ENCODE results near the gene GLIS1.

The GLIS1 gene

GRCh38 chr1:53639251-53639763, 99.7 kb downstream of the GLIS1 start:
- TF ChIP-seq POLR2A (IDR thresholded peaks at IDR 0.05; ENCODE audit: extremely low read depth, insufficient read length), result no peak
- DNase-seq (ENCODE audit: low read depth), result no peak
- H3K4me3 ChIP-seq (ENCODE audit: low read depth, low read length), result no peak overlapping the region

GRCh38 chr1:53638360-53639035, 100.5 kb downstream of the GLIS1 start:
- no peak overlapping the region for H3K4me3 ChIP-seq (ENCODE audit: low read depth, low read length)
- peak; percentile 13 for DNase-seq (ENCODE audit: low read depth)
- TF ChIP-seq CTCF (IDR thresholded peaks at IDR 0.05; ENCODE audit: low read depth, low read length) (no peak), MYC (IDR thresholded peaks at IDR 0.05; ENCODE audit: low read depth, low read length) (no peak), MAX (IDR thresholded peaks at IDR 0.05; ENCODE audit: low read depth, low read length) (no peak), POLR2A (IDR thresholded peaks at IDR 0.05; ENCODE audit: extremely low read depth, insufficient read length) (no peak)

GRCh38 chr1:53637511-53638359, 101.2 kb downstream of the GLIS1 start:
- DNase-seq (ENCODE audit: low read depth), result peak; percentile 85
- H3K4me3 ChIP-seq (ENCODE audit: low read depth, low read length), result no peak overlapping the region
- TF ChIP-seq MAX (IDR thresholded peaks at IDR 0.05; ENCODE audit: low read depth, low read length) (peak; percentile 96), MYC (IDR thresholded peaks at IDR 0.05; ENCODE audit: low read depth, low read length) (peak; percentile 96), CTCF (IDR thresholded peaks at IDR 0.05; ENCODE audit: low read depth, low read length) (no peak), POLR2A (IDR thresholded peaks at IDR 0.05; ENCODE audit: extremely low read depth, insufficient read length) (no peak)

- DNase-seq (ENCODE audit: low read depth), result no peak
- TF ChIP-seq MYC (IDR thresholded peaks at IDR 0.05; ENCODE audit: low read depth, low read length) (no peak), POLR2A (IDR thresholded peaks at IDR 0.05; ENCODE audit: extremely low read depth, insufficient read length) (no peak), MAX (IDR thresholded peaks at IDR 0.05; ENCODE audit: low read depth, low read length) (no peak), CTCF (IDR thresholded peaks at IDR 0.05; ENCODE audit: low read depth, low read length) (no peak)
Observed at GRCh38 chr1:53636621-53637171, 102.3 kb downstream of the GLIS1 start.

GRCh38 chr1:53634571-53634979, 104.4 kb downstream of the GLIS1 start:
- no peak for TF ChIP-seq MYC (IDR thresholded peaks at IDR 0.05; ENCODE audit: low read depth, low read length)
- TF ChIP-seq CTCF (IDR thresholded peaks at IDR 0.05; ENCODE audit: low read depth, low read length), result no peak
- no peak for TF ChIP-seq MAX (IDR thresholded peaks at IDR 0.05; ENCODE audit: low read depth, low read length)
- TF ChIP-seq POLR2A (IDR thresholded peaks at IDR 0.05; ENCODE audit: extremely low read depth, insufficient read length), result no peak
- no peak overlapping the region for H3K4me3 ChIP-seq (ENCODE audit: low read depth, low read length)
- no peak for DNase-seq (ENCODE audit: low read depth)

More at GRCh38 chr1:53636621-53637171, 102.3 kb downstream of the GLIS1 start:
- no peak overlapping the region for H3K4me3 ChIP-seq (ENCODE audit: low read depth, low read length)

All from NB4 (cell line).